Mammary epithelial cell (primary cell): ENCODE measurements around the gene CCNYL1.

Source experiments
- EZH2 ChIP-seq: IDR thresholded peaks from 2 replicates; pipeline ENCODE4 v1.6.1; 2012; ENCODE audit warnings: low read length, inconsistent platforms, borderline replicate concordance
- TF ChIP-seq, protein P1 (sequence below), 2 donors: IDR thresholded peaks in 1 of 2; conservative IDR thresholded peaks in 1 of 2; 2 replicates each; pipeline ENCODE4 v1.5.1; 2011 to 2012; ENCODE audit warnings: inconsistent platforms in 2 of 2, low read length in 2 of 2, mild to moderate bottlenecking in 2 of 2, control low read depth in 1 of 2, low read depth in 1 of 2; ENCODE audit not compliant: insufficient read depth in 1 of 2; ENCODE audit errors: extremely low read depth in 1 of 2

DNA sequence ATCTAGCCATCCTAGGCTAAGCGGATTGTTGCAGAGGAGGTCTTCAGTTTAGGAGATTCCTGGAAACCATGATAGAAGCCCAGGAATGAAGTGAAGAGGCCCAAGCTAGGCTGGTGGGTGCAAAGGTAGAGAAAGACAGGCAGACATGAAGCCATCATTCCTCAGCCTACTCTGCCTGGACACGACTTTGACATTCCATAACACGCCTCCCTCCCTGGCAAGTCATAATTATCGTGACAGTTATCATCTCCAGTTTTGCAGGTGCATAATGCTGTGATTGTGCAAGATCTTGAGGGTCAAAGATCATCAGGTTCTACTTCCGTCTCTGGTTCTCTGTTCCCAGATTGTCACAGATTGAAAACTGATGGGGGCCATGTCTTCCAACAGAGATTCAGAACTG, 73.5 kb downstream of the CCNYL1 start:
- TF ChIP-seq, protein P1, sequence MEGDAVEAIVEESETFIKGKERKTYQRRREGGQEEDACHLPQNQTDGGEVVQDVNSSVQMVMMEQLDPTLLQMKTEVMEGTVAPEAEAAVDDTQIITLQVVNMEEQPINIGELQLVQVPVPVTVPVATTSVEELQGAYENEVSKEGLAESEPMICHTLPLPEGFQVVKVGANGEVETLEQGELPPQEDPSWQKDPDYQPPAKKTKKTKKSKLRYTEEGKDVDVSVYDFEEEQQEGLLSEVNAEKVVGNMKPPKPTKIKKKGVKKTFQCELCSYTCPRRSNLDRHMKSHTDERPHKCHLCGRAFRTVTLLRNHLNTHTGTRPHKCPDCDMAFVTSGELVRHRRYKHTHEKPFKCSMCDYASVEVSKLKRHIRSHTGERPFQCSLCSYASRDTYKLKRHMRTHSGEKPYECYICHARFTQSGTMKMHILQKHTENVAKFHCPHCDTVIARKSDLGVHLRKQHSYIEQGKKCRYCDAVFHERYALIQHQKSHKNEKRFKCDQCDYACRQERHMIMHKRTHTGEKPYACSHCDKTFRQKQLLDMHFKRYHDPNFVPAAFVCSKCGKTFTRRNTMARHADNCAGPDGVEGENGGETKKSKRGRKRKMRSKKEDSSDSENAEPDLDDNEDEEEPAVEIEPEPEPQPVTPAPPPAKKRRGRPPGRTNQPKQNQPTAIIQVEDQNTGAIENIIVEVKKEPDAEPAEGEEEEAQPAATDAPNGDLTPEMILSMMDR (conservative IDR thresholded peaks at IDR 0.05 in 1 of 2, IDR thresholded peaks at IDR 0.05 in 1 of 2; ENCODE audit: extremely low read depth in 1 of 2, insufficient read depth in 1 of 2, low read depth in 1 of 2, low read length in 2 of 2): no peak
- TF ChIP-seq EZH2: no peak
